HG03354 (cell line): ENCODE data around the gene ECT2L.

Experiments used
- ATAC-seq: cut with Tn5 transposase; IDR thresholded peaks from one replicate; pipeline ENCODE4 v1.9.1; 2021; ENCODE audit warnings: mild to moderate bottlenecking; ENCODE audit not compliant: unreplicated experiment, poor library complexity, severe bottlenecking

The ECT2L gene

GRCh38 chr6:138795809-138796603 is at the start of gene ECT2L:
Gene ECT2L (plus strand): TSS chr6:138796087. CDS start chr6:138813275, 17,188 bp downstream.
- peak; percentile 52 for ATAC-seq

GRCh38 chr6:138752017-138752416 is 43.9 kb upstream of the ECT2L start:
- no peak for ATAC-seq

- no peak for ATAC-seq
Measured at GRCh38 chr6:138757136-138757535, 38.8 kb upstream of the ECT2L start.

- ATAC-seq = no peak
Measured at GRCh38 chr6:138765896-138766655, 29.8 kb upstream of the ECT2L start.

- ATAC-seq = no peak
Measured at GRCh38 chr6:138769102-138769676, 26.7 kb upstream of the ECT2L start.

GRCh38 chr6:138772596-138773176 is 23.2 kb upstream of the ECT2L start:
- ATAC-seq = peak; percentile 1

GRCh38 chr6:138773177-138774091 is 22.5 kb upstream of the ECT2L start, which contains the start of gene CCDC28A:
Gene CCDC28A (plus strand): TSS chr6:138773769. CDS start chr6:138776121, 2,352 bp downstream.
- ATAC-seq = peak; percentile 96

- no peak for ATAC-seq
Measured at GRCh38 chr6:138774370-138774769, 21.5 kb upstream of the ECT2L start.

- no peak for ATAC-seq
Measured at GRCh38 chr6:138776659-138777058, 19.2 kb upstream of the ECT2L start.

GRCh38 chr6:138778331-138778730 is 17.6 kb upstream of the ECT2L start:
- ATAC-seq = no peak

- no peak for ATAC-seq
Measured at GRCh38 chr6:138782243-138782642, 13.6 kb upstream of the ECT2L start.

GRCh38 chr6:138785079-138785478 is 10.8 kb upstream of the ECT2L start:
- ATAC-seq = no peak

- ATAC-seq = no peak
Measured at GRCh38 chr6:138785980-138786379, 9.9 kb upstream of the ECT2L start.

GRCh38 chr6:138787138-138787537 is 8.7 kb upstream of the ECT2L start:
- ATAC-seq = no peak

- ATAC-seq = no peak
Measured at GRCh38 chr6:138796771-138797170, 884 bp downstream of the ECT2L start.

GRCh38 chr6:138797806-138798446 is 2.0 kb downstream of the ECT2L start:
- ATAC-seq = no peak

GRCh38 chr6:138800377-138801150 is 4.7 kb downstream of the ECT2L start:
- ATAC-seq = no peak

- no peak for ATAC-seq
Measured at GRCh38 chr6:138803331-138803730, 7.4 kb downstream of the ECT2L start.
